K562 (cell line): ENCODE results near the gene GALK2. TPM values are rescaled to one million over a fixed set of nuclear protein-coding genes. Genes with fewer than 3 reads are reported as not detected.

Experiments
- ADNP ChIP-seq: fragments of 200-800 bp; sonication (Bioruptor generic); IDR thresholded peaks from 2 replicates; pipeline ENCODE4 v1.6.1; 2016; ENCODE audit warnings: missing genetic modification characterization, missing compliant biosample characterization
- BMI1 ChIP-seq: fragments of 150-350 bp; IDR thresholded peaks from 2 replicates; pipeline ENCODE4 v1.6.1; 2014; ENCODE audit warnings: low read length
- E2F3 ChIP-seq: fragments of 250-450 bp; sonication (Bioruptor Pico); IDR thresholded peaks from 2 replicates; pipeline ENCODE4 v1.4.0; 2020; ENCODE audit warnings: mild to moderate bottlenecking
- E2F4 ChIP-seq: sonication (generic); formaldehyde crosslinking; IDR thresholded peaks from 2 replicates; pipeline ENCODE4 v1.8.0; 2022; ENCODE audit warnings: mild to moderate bottlenecking, low read depth, missing genetic modification reagents
- ESRRB ChIP-seq: fragments of 250-450 bp; sonication (Bioruptor Pico); IDR thresholded peaks from 2 replicates; pipeline ENCODE4 v1.5.0; 2020; ENCODE audit warnings: mild to moderate bottlenecking, moderate library complexity, borderline replicate concordance
- GABPB1 ChIP-seq: sonication (generic); formaldehyde crosslinking; IDR thresholded peaks from 2 replicates; pipeline ENCODE4 v1.8.0; 2022; ENCODE audit warnings: mild to moderate bottlenecking, missing genetic modification reagents
- GATAD2B ChIP-seq: fragments of 450-650 bp; IDR thresholded peaks from 2 replicates; pipeline ENCODE4 v1.6.1; 2017; ENCODE audit warnings: mild to moderate bottlenecking, borderline replicate concordance
- HIVEP1 ChIP-seq: fragments of 250-450 bp; sonication (Bioruptor Pico); IDR thresholded peaks from 2 replicates; pipeline ENCODE4 v1.4.0; 2020; ENCODE audit warnings: mild to moderate bottlenecking
- KLF1 ChIP-seq: fragments of 450-650 bp; IDR thresholded peaks from 2 replicates; pipeline ENCODE4 v1.6.1; 2016; ENCODE audit warnings: missing genetic modification characterization, missing compliant biosample characterization
- MBD2 ChIP-seq: sonication (generic); IDR thresholded peaks from 2 replicates; pipeline ENCODE4 v1.6.1; 2016; ENCODE audit warnings: low read depth, borderline replicate concordance
- NFRKB ChIP-seq: fragments of 450-650 bp; IDR thresholded peaks from 2 replicates; pipeline ENCODE4 v1.6.1; 2016; ENCODE audit warnings: low read depth
- NR0B1 ChIP-seq: fragments of 450-650 bp; IDR thresholded peaks from one replicate; pipeline ENCODE4 v1.6.1; 2018; ENCODE audit warnings: mild to moderate bottlenecking, moderate library complexity; ENCODE audit not compliant: partially characterized antibody
- NR2C1 ChIP-seq, 2 experiments: fragments of 450-650 bp; IDR thresholded peaks; 2 replicates each; pipeline ENCODE4 v1.6.1; 2017; ENCODE audit warnings: mild to moderate bottlenecking in 2 of 2, antibody characterized with exemption in 1 of 2, inconsistent platforms in 1 of 2, missing compliant biosample characterization in 1 of 2, missing genetic modification characterization in 1 of 2
- NUFIP1 ChIP-seq: fragments of 450-650 bp; IDR thresholded peaks from 2 replicates; pipeline ENCODE4 v1.6.1; 2018; ENCODE audit not compliant: partially characterized antibody
- RFX1 ChIP-seq: fragments of 450-650 bp; IDR thresholded peaks from 2 replicates; pipeline ENCODE4 v1.6.1; 2016; ENCODE audit warnings: mild to moderate bottlenecking, moderate library complexity
- SOX6 ChIP-seq: fragments of 450-650 bp; IDR thresholded peaks from 2 replicates; pipeline ENCODE4 v1.6.1; 2014; ENCODE audit warnings: mild to moderate bottlenecking
- TAF7 ChIP-seq: fragments of 450-650 bp; IDR thresholded peaks from 2 replicates; pipeline ENCODE4 v1.6.1; 2016; ENCODE audit warnings: missing genetic modification characterization, missing compliant biosample characterization
- TARDBP ChIP-seq: fragments of 450-650 bp; IDR thresholded peaks from 2 replicates; pipeline ENCODE4 v1.6.1; 2016
- TEAD1 ChIP-seq, 2 experiments: fragments of 450-650 bp in 1 of 2; sonication (generic) in 1 of 2; formaldehyde crosslinking; IDR thresholded peaks; 2 replicates each; pipeline versions ENCODE4 v1.4.0 to v1.8.0; 2020 to 2022; ENCODE audit warnings: mild to moderate bottlenecking in 2 of 2, missing genetic modification reagents in 1 of 2
- polyA plus RNA-seq, 8 experiments: library from polyadenylated mRNA; depleted of rRNA in 4 of 8; stranded (reverse) in 5 of 8; unstranded in 3 of 8; fragments of >200 nt; fragmentation: Nextera tagmentation in 2 of 8; fragmentation: Illumina TruSeq in 1 of 8; extraction: Ambion mirVana in 2 of 8; extraction: Trizol in 1 of 8; gene quantifications; 2 replicates each; pipeline versions ENCODE4 v1.2.1 to v1.2.3, GENCODE V29; 2011 to 2014; ENCODE audit warnings: inconsistent platforms in 1 of 8, missing spikeins in 1 of 8
- total RNA-seq, 7 experiments: library from RNA; depleted of rRNA in 6 of 7; stranded (reverse); fragments of >200 nt in 6 of 7; fragmentation: Illumina TruSeq in 2 of 7; extraction: Trizol in 2 of 7; gene quantifications; 2 replicates each; pipeline versions ENCODE4 v1.2.1 to v1.2.3, GENCODE V29; 2011 to 2021; ENCODE audit warnings: low replicate concordance in 1 of 7
- TF ChIP-seq, protein P1 (sequence below): fragments of 450-650 bp; formaldehyde crosslinking; IDR thresholded peaks from 2 replicates; pipeline ENCODE4 v1.4.0; 2022; ENCODE audit warnings: missing genetic modification characterization
- TF ChIP-seq, protein P2 (sequence below): fragments of 450-650 bp; IDR thresholded peaks from 2 replicates; pipeline ENCODE4 v1.7.0; 2016; ENCODE audit warnings: borderline replicate concordance
- TF ChIP-seq, protein P3 (sequence below): fragments of 450-650 bp; formaldehyde crosslinking; IDR thresholded peaks from 2 replicates; pipeline ENCODE4 v1.4.0; 2022; ENCODE audit warnings: missing genetic modification characterization

Gene GALK2
- total and polyA plus RNA-seq, 9 of the 15 experiments (the other 6 are each of a cell fraction or from before 2014, with no cell fraction given): 32.8 to 82.0 (median 54.4) TPM

GRCh38 chr15:49155110-49155833, 14.8 kb upstream of the GALK2 start, which contains the start of gene COPS2 (continued):
- TF ChIP-seq, protein P1, sequence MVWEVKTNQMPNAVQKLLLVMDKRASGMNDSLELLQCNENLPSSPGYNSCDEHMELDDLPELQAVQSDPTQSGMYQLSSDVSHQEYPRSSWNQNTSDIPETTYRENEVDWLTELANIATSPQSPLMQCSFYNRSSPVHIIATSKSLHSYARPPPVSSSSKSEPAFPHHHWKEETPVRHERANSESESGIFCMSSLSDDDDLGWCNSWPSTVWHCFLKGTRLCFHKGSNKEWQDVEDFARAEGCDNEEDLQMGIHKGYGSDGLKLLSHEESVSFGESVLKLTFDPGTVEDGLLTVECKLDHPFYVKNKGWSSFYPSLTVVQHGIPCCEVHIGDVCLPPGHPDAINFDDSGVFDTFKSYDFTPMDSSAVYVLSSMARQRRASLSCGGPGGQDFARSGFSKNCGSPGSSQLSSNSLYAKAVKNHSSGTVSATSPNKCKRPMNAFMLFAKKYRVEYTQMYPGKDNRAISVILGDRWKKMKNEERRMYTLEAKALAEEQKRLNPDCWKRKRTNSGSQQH: no peak
- no peak for TF ChIP-seq ESRRB (CRISPR knock-in tag)
- peak; percentile 72 for TF ChIP-seq MBD2
- TF ChIP-seq NUFIP1: no peak
- peak; percentile 94 for TF ChIP-seq NFRKB
- TF ChIP-seq, protein P2, sequence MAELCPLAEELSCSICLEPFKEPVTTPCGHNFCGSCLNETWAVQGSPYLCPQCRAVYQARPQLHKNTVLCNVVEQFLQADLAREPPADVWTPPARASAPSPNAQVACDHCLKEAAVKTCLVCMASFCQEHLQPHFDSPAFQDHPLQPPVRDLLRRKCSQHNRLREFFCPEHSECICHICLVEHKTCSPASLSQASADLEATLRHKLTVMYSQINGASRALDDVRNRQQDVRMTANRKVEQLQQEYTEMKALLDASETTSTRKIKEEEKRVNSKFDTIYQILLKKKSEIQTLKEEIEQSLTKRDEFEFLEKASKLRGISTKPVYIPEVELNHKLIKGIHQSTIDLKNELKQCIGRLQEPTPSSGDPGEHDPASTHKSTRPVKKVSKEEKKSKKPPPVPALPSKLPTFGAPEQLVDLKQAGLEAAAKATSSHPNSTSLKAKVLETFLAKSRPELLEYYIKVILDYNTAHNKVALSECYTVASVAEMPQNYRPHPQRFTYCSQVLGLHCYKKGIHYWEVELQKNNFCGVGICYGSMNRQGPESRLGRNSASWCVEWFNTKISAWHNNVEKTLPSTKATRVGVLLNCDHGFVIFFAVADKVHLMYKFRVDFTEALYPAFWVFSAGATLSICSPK: 0 out of 2 replicates have a peak, but pooled peaks have one; percentile 23
- peak; percentile 62; the same call in 1 of the 2 replicates for TF ChIP-seq TAF7 (tag)
- TF ChIP-seq, protein P3, sequence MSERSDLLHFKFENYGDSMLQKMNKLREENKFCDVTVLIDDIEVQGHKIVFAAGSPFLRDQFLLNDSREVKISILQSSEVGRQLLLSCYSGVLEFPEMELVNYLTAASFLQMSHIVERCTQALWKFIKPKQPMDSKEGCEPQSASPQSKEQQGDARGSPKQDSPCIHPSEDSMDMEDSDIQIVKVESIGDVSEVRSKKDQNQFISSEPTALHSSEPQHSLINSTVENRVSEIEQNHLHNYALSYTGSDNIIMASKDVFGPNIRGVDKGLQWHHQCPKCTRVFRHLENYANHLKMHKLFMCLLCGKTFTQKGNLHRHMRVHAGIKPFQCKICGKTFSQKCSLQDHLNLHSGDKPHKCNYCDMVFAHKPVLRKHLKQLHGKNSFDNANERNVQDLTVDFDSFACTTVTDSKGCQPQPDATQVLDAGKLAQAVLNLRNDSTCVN (CRISPR knock-in tag): no peak
- TF ChIP-seq NR0B1: no peak
- TF ChIP-seq HIVEP1: no peak
- peak; percentile 69 for TF ChIP-seq BMI1
- TF ChIP-seq E2F4 (CRISPR knock-in tag): 0 out of 2 replicates have a peak, but pooled peaks have one; percentile 40
- no peak for TF ChIP-seq KLF1 (tag)
- no peak for TF ChIP-seq ADNP (tag)
- peak; percentile 56 for TF ChIP-seq SOX6
- 0 out of 2 replicates have a peak, but pooled peaks have one; percentile 24 for TF ChIP-seq GATAD2B
- TF ChIP-seq RFX1: peak; percentile 95
- TF ChIP-seq GABPB1 (CRISPR knock-in tag): peak; percentile 100
- TF ChIP-seq NR2C1 (IDR thresholded peaks at IDR 0.05): peak; percentile 57
- TF ChIP-seq NR2C1 (tag; IDR thresholded peaks at IDR 0.05): 0 out of 2 replicates have a peak, but pooled peaks have one; percentile 67
- TF ChIP-seq E2F3 (CRISPR knock-in tag): no peak
- TF ChIP-seq TARDBP: peak; percentile 65; the same call in 1 of the 2 replicates
- TF ChIP-seq TEAD1 (CRISPR knock-in tag; IDR thresholded peaks at IDR 0.05): peak in 1 of 2 experiments; percentile 57; a peak in 1 of 4 replicates
